ENCODE results near the gene CNTN4.

Gene CNTN4

GRCh38 chr3:2153053-2153452 is 54.4 kb downstream of the CNTN4 start:
- DNase-seq (ENCODE audit: low read depth): no peak

GRCh38 chr3:2153547-2153946 is 54.9 kb downstream of the CNTN4 start:
- no peak for DNase-seq (ENCODE audit: low read depth)

- no peak for DNase-seq (ENCODE audit: low read depth)
Observed at GRCh38 chr3:2154621-2155020, 56.0 kb downstream of the CNTN4 start.

GRCh38 chr3:2156244-2156847 is 57.7 kb downstream of the CNTN4 start:
- DNase-seq (ENCODE audit: low read depth): no peak

GRCh38 chr3:2158828-2159227 is 60.2 kb downstream of the CNTN4 start:
- no peak for DNase-seq (ENCODE audit: low read depth)

GRCh38 chr3:2166552-2166951 is 67.9 kb downstream of the CNTN4 start:
- DNase-seq (ENCODE audit: low read depth): no peak

- no peak for DNase-seq (ENCODE audit: low read depth)
Observed at GRCh38 chr3:2172561-2173171, 74.0 kb downstream of the CNTN4 start.

- DNase-seq (ENCODE audit: low read depth): no peak
Observed at GRCh38 chr3:2180634-2181033, 82.0 kb downstream of the CNTN4 start.

GRCh38 chr3:2198776-2199279 is 100.2 kb downstream of the CNTN4 start:
- DNase-seq (ENCODE audit: low read depth): no peak

- no peak for DNase-seq (ENCODE audit: low read depth)
Observed at GRCh38 chr3:2204054-2204453, 105.4 kb downstream of the CNTN4 start.

GRCh38 chr3:2205692-2206091 is 107.0 kb downstream of the CNTN4 start:
- DNase-seq (ENCODE audit: low read depth): no peak

GRCh38 chr3:2206536-2206935 is 107.9 kb downstream of the CNTN4 start:
- no peak for DNase-seq (ENCODE audit: low read depth)

- no peak for DNase-seq (ENCODE audit: low read depth)
Observed at GRCh38 chr3:2211568-2211967, 112.9 kb downstream of the CNTN4 start.

- no peak for DNase-seq (ENCODE audit: low read depth)
Observed at GRCh38 chr3:2212206-2212605, 113.5 kb downstream of the CNTN4 start.

GRCh38 chr3:2218375-2218774 is 119.7 kb downstream of the CNTN4 start:
- DNase-seq (ENCODE audit: low read depth): no peak

GRCh38 chr3:2218816-2219215 is 120.2 kb downstream of the CNTN4 start:
- DNase-seq (ENCODE audit: low read depth): no peak

GRCh38 chr3:2236203-2236602 is 137.5 kb downstream of the CNTN4 start:
- DNase-seq (ENCODE audit: low read depth): no peak

GRCh38 chr3:2244137-2244536 is 145.5 kb downstream of the CNTN4 start:
- no peak for DNase-seq (ENCODE audit: low read depth)

GRCh38 chr3:2246873-2247648 is 148.4 kb downstream of the CNTN4 start:
- no peak for DNase-seq (ENCODE audit: low read depth)

GRCh38 chr3:2247831-2248230 is 149.2 kb downstream of the CNTN4 start:
- DNase-seq (ENCODE audit: low read depth): no peak

- no peak for DNase-seq (ENCODE audit: low read depth)
Observed at GRCh38 chr3:2250783-2251182, 152.1 kb downstream of the CNTN4 start.

- no peak for DNase-seq (ENCODE audit: low read depth)
Observed at GRCh38 chr3:2261747-2262146, 163.1 kb downstream of the CNTN4 start.

- DNase-seq (ENCODE audit: low read depth): no peak
Observed at GRCh38 chr3:2262204-2262603, 163.5 kb downstream of the CNTN4 start.

All from stimulated activated CD8-positive, alpha-beta memory T cell treated with anti-CD3 and anti-CD28 coated beads, Interleukin-12 subunit alpha, Interleukin-12 subunit beta, amount 100 ng/mL, for 1 hour (primary cell).